ENCODE measurements around the gene BEND6.

DNA sequence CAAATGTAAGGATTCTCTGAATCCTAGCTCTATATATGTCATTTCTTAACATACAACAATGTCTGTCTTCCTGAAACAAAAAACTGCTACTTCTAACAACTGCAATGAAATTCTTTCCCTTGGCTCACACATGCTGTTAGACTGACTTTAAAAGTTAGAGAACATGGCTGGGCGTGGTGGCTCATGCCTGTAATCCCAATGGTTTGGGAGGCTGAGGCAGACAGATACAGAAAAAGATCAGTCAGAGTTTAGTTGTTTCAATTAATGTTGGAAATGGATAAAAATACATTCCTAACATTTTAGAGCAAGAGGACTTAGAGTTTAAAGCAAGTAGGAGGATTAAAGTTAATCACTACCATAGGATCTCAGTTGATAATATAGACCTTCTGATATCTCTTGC is 62.9 kb downstream of the BEND6 start:
- TF ChIP-seq POLR2A (IDR thresholded peaks at IDR 0.05), result no peak
- TF ChIP-seq, protein P1, sequence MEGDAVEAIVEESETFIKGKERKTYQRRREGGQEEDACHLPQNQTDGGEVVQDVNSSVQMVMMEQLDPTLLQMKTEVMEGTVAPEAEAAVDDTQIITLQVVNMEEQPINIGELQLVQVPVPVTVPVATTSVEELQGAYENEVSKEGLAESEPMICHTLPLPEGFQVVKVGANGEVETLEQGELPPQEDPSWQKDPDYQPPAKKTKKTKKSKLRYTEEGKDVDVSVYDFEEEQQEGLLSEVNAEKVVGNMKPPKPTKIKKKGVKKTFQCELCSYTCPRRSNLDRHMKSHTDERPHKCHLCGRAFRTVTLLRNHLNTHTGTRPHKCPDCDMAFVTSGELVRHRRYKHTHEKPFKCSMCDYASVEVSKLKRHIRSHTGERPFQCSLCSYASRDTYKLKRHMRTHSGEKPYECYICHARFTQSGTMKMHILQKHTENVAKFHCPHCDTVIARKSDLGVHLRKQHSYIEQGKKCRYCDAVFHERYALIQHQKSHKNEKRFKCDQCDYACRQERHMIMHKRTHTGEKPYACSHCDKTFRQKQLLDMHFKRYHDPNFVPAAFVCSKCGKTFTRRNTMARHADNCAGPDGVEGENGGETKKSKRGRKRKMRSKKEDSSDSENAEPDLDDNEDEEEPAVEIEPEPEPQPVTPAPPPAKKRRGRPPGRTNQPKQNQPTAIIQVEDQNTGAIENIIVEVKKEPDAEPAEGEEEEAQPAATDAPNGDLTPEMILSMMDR (IDR thresholded peaks at IDR 0.05), result no peak
